K562 (cell line): ENCODE measurements around the gene UGT2A3. TPM values are rescaled to one million over a fixed set of nuclear protein-coding genes. Genes with fewer than 3 reads are reported as not detected.

Experiments used
- ATAC-seq: fragments of 200-7000 bp; cut with Tn5 transposase; 3 replicates; pipeline ENCODE4 v1.9.1; 2020; ENCODE audit warnings: moderate library complexity
- Bru-seq: library from RNA; stranded (reverse); fragments of 400-500 nt; gene quantifications from one replicate; lab custom pipeline; 2021; lab: Mats Ljungman, UMichigan
- BruChase-seq, 2 experiments: library from RNA; stranded (reverse); fragments of 400-500 nt; gene quantifications; one replicate each; lab custom pipeline; 2021; lab: Mats Ljungman, UMichigan
- BruUV-seq: library from RNA; stranded (reverse); fragments of 400-500 nt; replicated peaks from 2 replicates; lab custom pipeline; 2021; lab: Mats Ljungman, UMichigan
- CTCF ChIA-PET: fragments of 300-600 bp; formaldehyde crosslinking; extraction: SDS; loops from one replicate; lab custom pipeline; 2021; ENCODE audit warnings: low intra/inter-chr PET ratio; lab: Yijun Ruan, JAX
- POLR2A ChIA-PET: fragments of 300-600, 350-650 bp; sonication (Branson Sonifier 250); formaldehyde crosslinking; extraction: SDS; loops from one replicate; lab custom pipeline; 2021; ENCODE audit warnings: antibody characterized with exemption, inconsistent platforms; lab: Yijun Ruan, JAX
- DNase-seq, 4 experiments: peaks; one replicate each; pipeline versions ENCODE4 v3.0.0 to v3.0.0-alpha.2; 2011 to 2018; ENCODE audit warnings: low spot score in 3 of 4, mixed read lengths in 3 of 4; ENCODE audit errors: extremely low read depth in 1 of 4
- FAIRE-seq: peaks from 2 replicates; lab custom pipeline; 2011; peaks lifted over from hg19 to GRCh38; lab: Jason Lieb, UNC
- H2AFZ ChIP-seq: 2 replicates; pipeline ENCODE4 v1.6.0; 2011; ENCODE audit warnings: low read depth, low read length, control low read depth, inconsistent platforms
- H3K27ac ChIP-seq: fragments of 200-600 bp; 3 replicates; pipeline ENCODE4 v1.8.0; 2011; ENCODE audit warnings: low read depth, mild to moderate bottlenecking, control low read depth, inconsistent platforms, low read length, moderate library complexity, mixed read lengths; ENCODE audit errors: extremely low read depth
- H3K27me3 ChIP-seq, 2 experiments: fragments of 300-600 bp in 1 of 2; 2 replicates in 1 of 2; 3 replicates in 1 of 2; pipeline versions ENCODE4 v1.6.0 to v1.8.0; 2011; ENCODE audit warnings: inconsistent platforms in 2 of 2, low read length in 2 of 2, mild to moderate bottlenecking in 1 of 2, mixed read lengths in 1 of 2, moderate library complexity in 1 of 2; ENCODE audit not compliant: control insufficient read depth in 2 of 2, insufficient read depth in 2 of 2
- H3K36me3 ChIP-seq: fragments of 300-600 bp; 3 replicates; pipeline ENCODE4 v1.8.0; 2011; ENCODE audit warnings: mild to moderate bottlenecking, low read length, inconsistent platforms; ENCODE audit not compliant: control insufficient read depth, insufficient read depth
- H3K4me1 ChIP-seq, 2 experiments: fragments of 200-600 bp in 1 of 2; replicated peaks in 1 of 2; 2 replicates in 1 of 2; 3 replicates in 1 of 2; pipeline versions ENCODE4 v1.5.1 to v1.8.0; 2011; ENCODE audit warnings: inconsistent platforms in 2 of 2, low read length in 2 of 2, mild to moderate bottlenecking in 1 of 2, mixed read lengths in 1 of 2, moderate library complexity in 1 of 2; ENCODE audit not compliant: control insufficient read depth in 2 of 2, insufficient read depth in 2 of 2
- H3K4me2 ChIP-seq: 2 replicates; pipeline ENCODE4 v1.6.1; 2011; ENCODE audit warnings: low read length, control low read depth, inconsistent platforms, mixed read lengths; ENCODE audit not compliant: insufficient read depth
- H3K4me3 ChIP-seq: fragments of 200-600 bp; sonication (generic), shearing (Covaris generic); 2 replicates; pipeline ENCODE4 v1.5.1; 2016; ENCODE audit warnings: control low read depth, inconsistent platforms
- H3K79me2 ChIP-seq: fragments of 200-600 bp; 3 replicates; pipeline ENCODE4 v1.8.0; 2011; ENCODE audit warnings: low read length, inconsistent platforms; ENCODE audit not compliant: control insufficient read depth, insufficient read depth
- H3K9ac ChIP-seq, 2 experiments: 2 replicates each; pipeline versions ENCODE4 v1.6.0 to v1.6.1; 2011; ENCODE audit warnings: low read depth in 2 of 2, low read length in 2 of 2, control low read depth in 1 of 2, inconsistent platforms in 1 of 2, mild to moderate bottlenecking in 1 of 2, mixed read lengths in 1 of 2; ENCODE audit not compliant: insufficient read depth in 1 of 2
- H3K9me1 ChIP-seq: one replicate; pipeline ENCODE4 v1.6.0; 2011; ENCODE audit warnings: inconsistent platforms, mild to moderate bottlenecking, low read length, moderate library complexity; ENCODE audit not compliant: control insufficient read depth, insufficient read depth
- H3K9me3 ChIP-seq: replicated peaks from 2 replicates; pipeline ENCODE4 v1.5.1; 2011; ENCODE audit warnings: low read depth, low read length, inconsistent platforms; ENCODE audit not compliant: control insufficient read depth, insufficient read depth
- H4K20me1 ChIP-seq: replicated peaks from 2 replicates; pipeline ENCODE4 v1.6.1; 2011; ENCODE audit warnings: low read length, inconsistent platforms, mixed read lengths; ENCODE audit not compliant: control insufficient read depth, insufficient read depth
- CTCF ChIP-seq, 3 experiments: IDR thresholded peaks in 2 of 3; conservative IDR thresholded peaks in 1 of 3; 2 replicates each; pipeline ENCODE4 v1.5.1; 2011 to 2012; ENCODE audit warnings: low read length in 3 of 3, mild to moderate bottlenecking in 3 of 3, control low read depth in 2 of 3, improper control_type of control experiment in 1 of 3, inconsistent platforms in 1 of 3, low read depth in 1 of 3, mixed read lengths in 1 of 3, moderate library complexity in 1 of 3; ENCODE audit not compliant: insufficient read depth in 2 of 3
- E2F6 ChIP-seq, 2 experiments: IDR thresholded peaks; 2 replicates each; pipeline ENCODE4 v1.6.1; 2011; ENCODE audit warnings: borderline replicate concordance in 1 of 2, control low read depth in 1 of 2, low read depth in 1 of 2, low read length in 1 of 2, mild to moderate bottlenecking in 1 of 2, mixed read lengths in 1 of 2, moderate library complexity in 1 of 2; ENCODE audit not compliant: insufficient read depth in 1 of 2, insufficient read length in 1 of 2, poor library complexity in 1 of 2, severe bottlenecking in 1 of 2; ENCODE audit errors: extremely low read depth in 1 of 2
- ELK3 ChIP-seq: fragments of 450-650 bp; formaldehyde crosslinking; IDR thresholded peaks from 2 replicates; pipeline ENCODE4 v1.4.0; 2020; ENCODE audit warnings: mild to moderate bottlenecking
- ZNF324 ChIP-seq: fragments of 250-450 bp; sonication (Bioruptor Pico); IDR thresholded peaks from 2 replicates; pipeline ENCODE4 v1.4.0; 2020; ENCODE audit warnings: mild to moderate bottlenecking
- ZNF668 ChIP-seq: fragments of 250-450 bp; sonication (Bioruptor Pico); IDR thresholded peaks from 2 replicates; pipeline ENCODE4 v1.8.0; 2022; ENCODE audit warnings: mild to moderate bottlenecking, inconsistent platforms
- WGBS: fragments of 100-300 bp; shearing (Covaris generic); methylation state at CpG from one replicate; pipeline ENCODE4 v1.1.6; 2016; ENCODE audit warnings: low coverage, mixed read lengths; ENCODE audit not compliant: insufficient coverage; ENCODE audit errors: missing lambda C conversion rate; 5-methylcytosine and 5-hydroxymethylcytosine counted together
- in situ Hi-C: fragments of 300-500 bp; cut with MboI; formaldehyde crosslinking; loops from 4 replicates; pipeline ENCODE4 v1.15.0; 2018; ENCODE audit warnings: inconsistent platforms, mixed read lengths
- intact Hi-C: fragments of 100-400 bp; cut with micrococcal nuclease; formaldehyde crosslinking; loops from 2 replicates; pipeline ENCODE4 v1.14.2; 2022
- long read RNA-seq, 3 experiments: library from polyadenylated mRNA in 2 of 3; library from RNA in 1 of 3; unstranded in 2 of 3; stranded (forward) in 1 of 3; transcript quantifications; one replicate each; pipeline ENCODE4 v2.0.0, GENCODE V29; 2019 to 2022
- polyA minus RNA-seq, 3 experiments: library from RNA; depleted of rRNA, polyadenylated mRNA; stranded (reverse); fragments of >200 nt; gene quantifications; 2 replicates each; pipeline ENCODE4 v1.2.3, GENCODE V29; 2011
- polyA plus RNA-seq, 8 experiments: library from polyadenylated mRNA; depleted of rRNA in 4 of 8; stranded (reverse) in 5 of 8; unstranded in 3 of 8; fragments of >200 nt; fragmentation: Nextera tagmentation in 2 of 8; fragmentation: Illumina TruSeq in 1 of 8; extraction: Ambion mirVana in 2 of 8; extraction: Trizol in 1 of 8; gene quantifications; 2 replicates each; pipeline versions ENCODE4 v1.2.1 to v1.2.3, GENCODE V29; 2011 to 2014; ENCODE audit warnings: inconsistent platforms in 1 of 8, missing spikeins in 1 of 8
- total RNA-seq, 7 experiments: library from RNA; depleted of rRNA in 6 of 7; stranded (reverse); fragments of >200 nt in 6 of 7; fragmentation: Illumina TruSeq in 2 of 7; extraction: Trizol in 2 of 7; gene quantifications; 2 replicates each; pipeline versions ENCODE4 v1.2.1 to v1.2.3, GENCODE V29; 2011 to 2021; ENCODE audit warnings: low replicate concordance in 1 of 7
- TF ChIP-seq, protein P1 (sequence below): fragments of 250-450 bp; sonication (Bioruptor Pico); IDR thresholded peaks from 2 replicates; pipeline ENCODE4 v1.4.0; 2020; ENCODE audit warnings: mild to moderate bottlenecking
- TF ChIP-seq, protein P2 (sequence below): fragments of 450-650 bp; IDR thresholded peaks from 2 replicates; pipeline ENCODE4 v1.6.1; 2016; ENCODE audit warnings: low read depth, mild to moderate bottlenecking, moderate library complexity
- TF ChIP-seq, protein P3 (sequence below): fragments of 250-450 bp; sonication (Bioruptor Pico); IDR thresholded peaks from 2 replicates; pipeline ENCODE4 v1.8.0; 2021; ENCODE audit warnings: borderline replicate concordance, mild to moderate bottlenecking, moderate library complexity; ENCODE audit not compliant: poor library complexity, severe bottlenecking

The UGT2A3 gene
- not detected in 2 replicates for total RNA-seq (2011; cell fraction: chromatin; rRNA removed; ENCODE audit: low replicate concordance)
- total RNA-seq (2011; cell fraction: nucleolus; rRNA removed) = not detected in 2 replicates
- not detected in 2 replicates for total RNA-seq (2011; cell fraction: nucleoplasm; rRNA removed)
- total RNA-seq (2014; rRNA removed) (not detected in 2 replicates), total RNA-seq (2014; rRNA removed; fragmentation: Illumina TruSeq; extraction: Trizol) (not detected in 2 replicates), total RNA-seq (2015; rRNA removed; fragmentation: Illumina TruSeq; extraction: Trizol) (not detected in 2 replicates), total RNA-seq (2021) (0.11 TPM in 1 of 2 replicates, not detected in the other), polyA plus RNA-seq (2011; rRNA removed) (not detected in 2 replicates), polyA plus RNA-seq (2014; fragmentation: Illumina TruSeq; extraction: Trizol) (not detected in 2 replicates), polyA plus RNA-seq (2014; fragmentation: Nextera tagmentation; extraction: Ambion mirVana) (not detected), polyA plus RNA-seq (2014; rRNA removed) (not detected in 2 replicates), polyA minus RNA-seq (2011; rRNA and poly(A)+ RNA removed) (not detected in 2 replicates), Bru-seq, nascent RNA (not detected), BruChase-seq, experiment 1, labeled RNA remaining after a 2-hour chase (not detected), BruChase-seq, experiment 2, labeled RNA remaining after a 6-hour chase (not detected)
- polyA plus RNA-seq (2011; cell fraction: cytosol; rRNA removed) = not detected in 2 replicates
- polyA plus RNA-seq (2011; cell fraction: nucleus; rRNA removed) = not detected in 2 replicates
- polyA plus RNA-seq (2012) = not detected in 2 replicates
- not detected in 2 replicates for polyA minus RNA-seq (2011; cell fraction: cytosol; rRNA and poly(A)+ RNA removed)
- polyA minus RNA-seq (2011; cell fraction: nucleus; rRNA and poly(A)+ RNA removed) = not detected in 2 replicates
- long read RNA-seq, experiment 1 = 0 reads
- long read RNA-seq, experiment 2 = 0 reads
- long read RNA-seq, experiment 3 = 0 reads

DNA sequence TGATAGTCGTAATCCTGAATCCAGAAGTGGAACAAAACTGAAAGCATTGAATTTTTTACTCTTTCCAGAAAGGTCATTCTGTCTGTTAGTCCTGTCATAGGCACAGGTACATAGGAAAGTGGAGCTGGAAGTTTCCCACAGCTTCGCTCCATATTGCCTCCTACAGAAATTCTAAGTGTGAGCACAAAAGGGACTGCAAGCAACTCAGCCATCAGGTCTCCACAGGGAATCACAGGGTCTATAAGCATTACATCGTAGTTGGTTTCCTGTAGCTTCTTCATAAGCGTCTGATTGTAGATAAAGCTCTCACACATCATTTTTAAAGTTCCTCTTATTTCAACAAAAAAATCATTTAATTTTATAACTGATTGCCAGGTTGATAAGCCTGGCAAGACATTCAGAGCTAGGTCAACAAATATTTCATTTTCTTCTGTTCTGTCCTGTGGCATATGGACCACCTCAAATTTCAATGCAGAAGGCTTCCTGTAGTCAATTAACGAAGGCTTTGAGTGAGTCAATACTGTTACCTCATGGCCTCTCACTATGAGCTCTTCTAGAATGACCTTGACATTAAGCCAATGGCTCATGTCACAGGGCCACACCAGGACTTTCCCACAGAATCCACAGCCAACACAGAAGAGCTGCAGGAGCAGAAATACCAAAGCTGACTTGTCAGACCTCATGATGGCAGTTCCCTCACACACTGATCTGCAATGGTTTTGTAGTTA is at the start of gene UGT2A3:
Gene UGT2A3, minus strand, starts transcription at position 727 of the 728 bp plus-strand sequence. Its CDS starts 44 bp downstream, at position 683.
- H3K79me2 ChIP-seq = no peaks in the 10 kb centered on the region
- intact Hi-C loops (no loop called here), in situ Hi-C loops (no loop called here)
- CTCF ChIA-PET = no interaction called here
- TF ChIP-seq, protein P1, sequence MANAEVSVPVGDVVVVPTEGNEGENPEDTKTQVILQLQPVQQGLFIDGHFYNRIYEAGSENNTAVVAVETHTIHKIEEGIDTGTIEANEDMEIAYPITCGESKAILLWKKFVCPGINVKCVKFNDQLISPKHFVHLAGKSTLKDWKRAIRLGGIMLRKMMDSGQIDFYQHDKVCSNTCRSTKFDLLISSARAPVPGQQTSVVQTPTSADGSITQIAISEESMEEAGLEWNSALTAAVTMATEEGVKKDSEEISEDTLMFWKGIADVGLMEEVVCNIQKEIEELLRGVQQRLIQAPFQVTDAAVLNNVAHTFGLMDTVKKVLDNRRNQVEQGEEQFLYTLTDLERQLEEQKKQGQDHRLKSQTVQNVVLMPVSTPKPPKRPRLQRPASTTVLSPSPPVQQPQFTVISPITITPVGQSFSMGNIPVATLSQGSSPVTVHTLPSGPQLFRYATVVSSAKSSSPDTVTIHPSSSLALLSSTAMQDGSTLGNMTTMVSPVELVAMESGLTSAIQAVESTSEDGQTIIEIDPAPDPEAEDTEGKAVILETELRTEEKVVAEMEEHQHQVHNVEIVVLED (CRISPR knock-in tag) = no peak
- TF ChIP-seq E2F6 (IDR thresholded peaks at IDR 0.05; ENCODE audit: borderline replicate concordance in 1 of 2, extremely low read depth in 1 of 2, insufficient read depth in 1 of 2, insufficient read length in 1 of 2, low read depth in 1 of 2, low read length in 1 of 2, poor library complexity in 1 of 2, severe bottlenecking in 1 of 2) = no peak
- TF ChIP-seq ELK3 (CRISPR knock-in tag) = no peak
- no peak for TF ChIP-seq CTCF (IDR thresholded peaks at IDR 0.05 in 2 of 3, conservative IDR thresholded peaks at IDR 0.05 in 1 of 3; ENCODE audit: insufficient read depth in 2 of 3, low read depth in 1 of 3, low read length in 3 of 3)
- TF ChIP-seq ZNF324 (CRISPR knock-in tag) = no peak
- TF ChIP-seq, protein P2, sequence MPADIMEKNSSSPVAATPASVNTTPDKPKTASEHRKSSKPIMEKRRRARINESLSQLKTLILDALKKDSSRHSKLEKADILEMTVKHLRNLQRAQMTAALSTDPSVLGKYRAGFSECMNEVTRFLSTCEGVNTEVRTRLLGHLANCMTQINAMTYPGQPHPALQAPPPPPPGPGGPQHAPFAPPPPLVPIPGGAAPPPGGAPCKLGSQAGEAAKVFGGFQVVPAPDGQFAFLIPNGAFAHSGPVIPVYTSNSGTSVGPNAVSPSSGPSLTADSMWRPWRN = no peak
- TF ChIP-seq ZNF668 = no peak
- TF ChIP-seq, protein P3, sequence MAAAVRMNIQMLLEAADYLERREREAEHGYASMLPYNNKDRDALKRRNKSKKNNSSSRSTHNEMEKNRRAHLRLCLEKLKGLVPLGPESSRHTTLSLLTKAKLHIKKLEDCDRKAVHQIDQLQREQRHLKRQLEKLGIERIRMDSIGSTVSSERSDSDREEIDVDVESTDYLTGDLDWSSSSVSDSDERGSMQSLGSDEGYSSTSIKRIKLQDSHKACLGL = no peak
- H3K27me3 ChIP-seq = no peaks in the 10 kb centered on the region
- no peak within 1 kb of the TSS for H3K4me2 ChIP-seq
- no TSS peak for BruUV-seq
- no peaks in the 10 kb centered on the region for H3K36me3 ChIP-seq
- no peak for DNase-seq
- H3K27ac ChIP-seq = no peak within 1 kb of the TSS
- no peak within 1 kb of the TSS for H3K4me3 ChIP-seq
- 5% methylated on average over 5 of the region's 5 CpGs for WGBS
- H3K4me1 ChIP-seq = no peaks in the 10 kb centered on the region
- no peak for FAIRE-seq
- ATAC-seq = no peak
- no peaks in the 10 kb centered on the region for H3K9me3 ChIP-seq
- POLR2A ChIA-PET = interaction anchor here (0.6 kb wide), 1 partner anchor 1610 kb away, joined by 3 read pairs; no protein-coding TSS in a partner anchor
- H2AFZ ChIP-seq = no peak within 1 kb of the TSS
- H3K9ac ChIP-seq = no peak within 1 kb of the TSS
- H4K20me1 ChIP-seq = no peaks in the 10 kb centered on the region
- H3K9me1 ChIP-seq = no peaks in the 10 kb centered on the region
